Hematopoietic multipotent progenitor cell treated with erythropoietin and hydrocortisone succinate and interleukin-3 and kit ligand, for 8 days (in vitro differentiated cells): ENCODE measurements around the gene RAD51B.

ENCODE experiments used
- DNase-seq: peaks from one replicate; pipeline ENCODE4 v3.0.0-alpha.2; 2015

The RAD51B gene

GRCh38 chr14:67837011-67837624 is 17.5 kb downstream of the RAD51B start:
- DNase-seq: peak; percentile 77

DNA sequence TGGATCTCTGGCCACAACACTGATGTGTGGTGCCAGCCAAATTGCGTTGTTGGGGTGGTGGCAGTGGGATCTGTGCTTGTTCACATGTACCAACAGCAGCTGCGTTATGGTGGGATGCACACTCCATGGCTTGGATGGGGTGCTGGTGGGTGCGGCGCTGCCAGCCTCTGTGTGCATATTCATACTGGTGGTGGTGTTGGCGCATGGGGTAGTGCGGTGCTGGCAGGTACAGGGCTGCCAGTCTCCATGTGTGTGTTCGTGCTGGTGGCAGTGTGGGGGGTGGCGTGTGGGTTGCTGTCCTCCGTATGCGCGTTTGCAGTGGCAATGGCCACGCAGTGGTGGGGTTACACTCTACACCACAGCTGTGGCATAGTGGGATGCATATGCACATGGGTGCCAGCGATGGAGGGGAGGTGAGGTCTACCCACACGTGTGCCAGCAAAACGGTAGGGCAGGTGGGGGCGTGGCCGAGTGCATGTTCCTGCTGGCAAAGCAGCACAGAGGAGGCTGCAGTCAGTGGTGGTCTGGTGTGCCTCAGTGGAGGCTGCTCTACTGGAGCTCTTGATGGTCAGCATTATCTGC is 26.5 kb downstream of the RAD51B start:
- DNase-seq: no peak

DNA sequence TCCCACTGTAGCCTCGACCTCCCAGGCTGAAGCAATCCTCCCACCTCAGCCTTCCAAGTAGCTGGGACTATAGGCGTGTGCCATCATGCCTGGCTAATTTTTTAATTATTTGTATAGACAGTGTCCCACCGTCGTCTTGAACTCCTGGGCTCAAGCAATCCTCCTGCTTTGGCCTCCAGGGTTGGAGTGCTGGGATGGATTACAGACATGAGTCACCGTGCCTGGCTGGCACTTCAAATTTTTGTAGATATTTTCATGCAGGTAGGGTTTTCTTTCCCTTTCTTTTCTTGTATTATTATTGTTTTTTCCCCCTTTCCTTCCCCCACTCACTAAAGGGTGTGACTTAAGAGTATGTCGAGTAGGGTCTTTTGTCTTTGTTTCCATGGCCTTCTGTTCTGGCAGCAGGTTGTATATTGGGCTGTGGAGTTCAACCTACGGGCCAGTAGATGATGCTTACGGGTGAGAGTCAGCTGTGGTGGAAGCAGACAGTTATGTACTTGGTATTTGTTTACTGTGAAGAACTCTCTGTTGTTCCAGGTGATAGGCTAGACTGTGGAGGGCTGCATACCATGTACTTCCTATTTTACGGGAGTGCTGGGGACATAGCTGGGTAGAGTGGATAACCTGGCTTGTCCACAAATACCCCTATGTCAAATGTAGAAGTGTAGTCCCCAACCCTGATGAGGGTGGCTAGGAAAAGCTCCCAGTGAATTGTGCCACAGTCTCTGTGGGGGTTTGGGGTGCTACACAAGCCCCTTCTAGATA is 30.7 kb downstream of the RAD51B start:
- DNase-seq: no peak

GRCh38 chr14:67851785-67852410 is 32.3 kb downstream of the RAD51B start:
- DNase-seq: no peak

- no peak for DNase-seq
Measured at GRCh38 chr14:67852926-67853604, 33.5 kb downstream of the RAD51B start.

DNA sequence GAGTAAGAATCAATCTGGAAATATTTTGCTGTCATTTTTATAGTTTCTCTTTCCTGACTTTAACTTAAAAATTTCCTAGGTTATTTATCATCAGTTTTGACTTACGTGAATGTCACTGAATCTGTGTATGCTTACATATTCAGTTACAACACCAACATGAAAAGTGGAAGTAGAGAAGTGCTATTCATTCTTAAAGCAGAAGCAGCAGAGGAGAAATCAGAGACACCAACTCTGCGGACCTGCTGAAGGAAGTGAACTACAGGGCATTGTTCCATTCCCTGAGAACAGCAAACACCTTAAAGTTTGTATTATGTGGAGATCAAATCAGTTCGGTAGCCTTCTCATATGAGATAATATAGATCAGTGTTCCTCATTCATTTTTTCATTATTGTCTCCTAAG is 34.1 kb downstream of the RAD51B start:
- no peak for DNase-seq

GRCh38 chr14:67856827-67857226 is 37.2 kb downstream of the RAD51B start:
- DNase-seq: no peak

DNA sequence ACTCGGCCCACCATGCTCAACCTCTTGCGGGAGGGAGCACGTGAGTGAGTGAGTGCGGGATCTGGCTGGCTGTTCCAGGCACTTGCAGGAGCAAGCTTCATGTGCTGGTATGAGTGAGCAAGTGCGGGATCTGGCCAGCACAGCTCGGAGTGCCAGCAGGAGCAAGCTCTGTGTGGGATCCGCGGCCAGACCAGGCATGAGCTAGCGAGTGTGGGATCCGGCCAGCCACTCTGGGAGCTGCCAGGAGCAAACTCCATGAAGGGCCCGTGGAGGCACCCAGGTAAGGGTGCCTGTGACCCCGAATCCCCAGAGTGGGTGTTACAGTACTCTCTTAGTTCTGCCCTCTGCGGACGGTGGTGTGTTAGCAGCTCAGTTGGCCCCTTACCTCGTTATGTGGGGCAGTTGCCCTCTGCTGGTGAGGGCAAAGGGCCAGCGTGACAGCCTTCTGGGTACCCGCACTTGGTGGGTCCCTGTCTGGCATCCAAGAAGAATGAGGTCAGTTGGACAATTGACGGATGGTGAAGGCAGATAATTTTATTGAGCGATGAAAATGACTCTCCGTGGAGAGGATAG is 38.3 kb downstream of the RAD51B start:
- DNase-seq: no peak

DNA sequence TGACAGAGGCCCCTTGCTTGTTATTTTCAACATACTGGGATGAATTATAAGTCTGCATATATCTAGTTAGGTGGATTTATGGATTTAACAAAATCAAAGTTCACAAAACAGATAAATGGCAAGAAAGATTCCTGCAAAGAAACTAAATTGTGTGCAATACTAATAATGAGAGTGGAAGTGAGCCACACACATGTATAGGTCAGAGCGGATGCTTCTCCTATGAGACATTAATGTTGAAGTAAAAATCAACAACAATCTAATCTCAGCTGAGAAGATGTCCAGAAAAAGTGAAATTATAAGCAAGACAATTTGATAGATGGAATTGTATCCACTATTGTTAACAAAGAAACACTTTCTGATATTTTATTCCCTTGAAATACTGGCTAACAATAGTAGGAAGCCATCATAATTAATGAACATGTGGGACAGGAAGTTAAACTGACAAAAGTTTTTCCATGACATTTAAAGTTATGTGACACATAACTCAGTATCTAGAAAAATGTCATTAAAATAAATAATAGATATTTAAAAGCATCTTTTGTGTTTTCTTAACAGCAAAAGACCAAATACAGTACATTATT is 39.7 kb downstream of the RAD51B start:
- DNase-seq: no peak

DNA sequence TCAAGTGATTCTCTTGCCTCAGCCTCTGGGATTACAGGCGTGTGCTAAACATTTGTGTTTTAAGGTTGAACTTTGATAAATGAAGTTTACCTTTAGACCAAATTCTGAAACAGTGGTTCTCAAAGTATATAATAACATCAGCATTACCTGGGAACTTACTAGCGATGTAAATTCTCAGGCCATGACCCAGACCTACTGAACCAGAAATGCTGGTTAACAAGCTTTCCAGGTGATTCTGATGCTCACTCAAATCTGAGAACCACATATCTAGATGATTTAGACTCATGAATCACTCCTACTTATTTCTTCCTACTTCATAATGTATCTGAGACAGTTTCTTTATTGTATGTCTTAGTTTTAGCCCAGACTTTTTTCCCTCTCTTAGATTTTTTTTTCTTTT is 43.6 kb downstream of the RAD51B start:
- no peak for DNase-seq

DNA sequence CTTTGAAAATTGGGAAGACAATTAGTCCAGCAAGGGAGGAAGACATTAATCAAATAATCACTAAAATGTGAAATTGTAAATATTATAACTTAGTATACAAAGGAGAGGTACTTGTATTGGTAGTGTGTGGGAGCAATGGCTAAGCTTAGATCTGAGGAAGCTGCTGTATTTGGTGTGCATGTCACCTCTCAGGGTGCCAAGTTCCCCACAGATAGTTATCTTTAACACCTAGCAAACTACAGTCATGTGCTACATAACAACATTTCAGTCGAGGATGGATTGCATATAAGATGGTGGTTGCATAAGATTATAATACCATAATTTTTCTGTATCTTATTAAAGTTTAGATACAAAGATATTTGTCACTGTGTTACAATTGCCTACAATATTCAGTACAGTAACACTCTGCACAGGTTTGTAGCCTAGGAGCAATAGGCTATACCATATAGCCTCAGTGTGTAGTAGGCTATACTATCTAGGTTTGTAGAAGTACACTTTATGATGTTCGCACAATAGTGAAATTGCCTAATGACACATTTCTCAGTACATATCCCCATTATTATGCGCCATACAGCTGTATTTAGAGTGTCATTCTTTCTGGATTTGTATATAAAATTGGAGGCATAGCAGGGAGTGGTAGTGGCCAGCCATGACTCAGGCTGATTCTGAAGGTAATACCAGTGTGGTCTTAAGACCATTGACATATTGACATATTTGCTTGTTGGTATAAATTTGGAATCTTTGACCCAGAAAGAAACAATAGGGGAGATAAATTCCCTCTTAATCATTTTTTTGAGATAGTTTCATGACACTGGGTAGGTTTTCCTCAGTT is 55.8 kb downstream of the RAD51B start:
- DNase-seq: no peak

- DNase-seq: no peak
Measured at GRCh38 chr14:67879026-67879425, 59.4 kb downstream of the RAD51B start.

GRCh38 chr14:67881225-67881624 is 61.6 kb downstream of the RAD51B start:
- DNase-seq: no peak

DNA sequence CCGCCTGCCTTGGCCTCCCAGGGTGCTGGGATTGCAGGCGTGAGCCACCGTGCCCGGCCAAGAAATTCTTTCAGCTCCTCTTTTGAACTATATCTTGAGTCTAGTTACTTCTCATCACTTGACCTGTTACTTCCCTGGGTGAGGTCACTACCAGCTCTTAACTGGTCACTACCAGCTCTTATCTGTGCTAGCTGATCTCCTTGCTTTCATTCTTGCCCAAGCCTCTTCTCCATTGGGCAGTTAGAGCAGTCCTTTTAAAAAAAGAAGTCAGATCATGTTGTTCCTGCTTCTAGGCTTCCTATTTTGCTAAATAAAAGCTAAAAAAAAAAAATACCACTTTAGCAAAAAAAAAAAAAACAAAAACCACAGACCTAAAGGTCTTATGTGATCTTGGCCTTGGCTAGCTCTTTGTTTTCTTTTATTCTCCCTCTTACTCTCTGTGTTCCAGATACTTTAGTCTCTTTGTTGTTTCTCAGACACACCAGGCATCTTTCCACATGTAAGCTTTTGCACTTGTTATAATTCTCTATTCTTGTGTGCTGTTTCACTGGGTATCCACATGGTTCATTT is 63.5 kb downstream of the RAD51B start:
- DNase-seq: peak; percentile 9

DNA sequence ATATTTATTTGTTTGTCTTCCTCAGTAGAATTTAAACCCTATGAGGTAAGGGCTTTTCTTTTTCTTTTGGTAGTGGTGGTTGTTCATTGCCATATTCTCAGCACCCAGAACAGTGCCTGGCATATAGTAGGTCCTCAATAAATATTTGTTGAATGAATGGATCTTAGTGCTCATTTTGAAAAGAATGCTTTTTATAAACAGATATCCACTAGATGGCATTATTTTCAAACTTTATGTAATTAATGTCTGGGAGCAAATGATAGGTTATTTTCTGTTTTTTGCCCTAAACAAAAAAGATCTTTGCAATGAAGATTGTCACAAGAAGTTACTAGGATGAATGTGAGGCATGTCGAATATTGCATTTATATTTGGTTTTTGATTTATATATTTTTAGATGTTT is 64.1 kb downstream of the RAD51B start:
- DNase-seq: peak; percentile 51

DNA sequence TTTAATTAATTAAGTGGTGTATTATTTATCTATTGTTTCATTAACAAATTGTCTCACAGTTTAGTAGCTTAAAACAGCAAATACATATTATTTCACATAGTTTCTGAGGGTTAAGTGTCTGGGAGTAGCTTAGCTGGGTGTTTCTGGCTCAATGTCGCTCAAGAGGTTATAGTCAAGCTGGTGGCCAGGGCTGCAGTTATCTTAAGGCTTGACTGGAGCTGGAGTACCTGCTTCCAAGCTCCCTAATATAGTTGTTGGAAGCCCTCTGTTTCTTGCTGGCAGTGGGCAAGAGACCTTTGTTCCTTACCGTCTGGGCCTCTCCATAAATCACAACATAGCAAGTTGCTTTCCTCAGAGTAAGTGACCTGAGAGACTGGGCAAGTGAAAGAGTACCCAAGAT is 66.6 kb downstream of the RAD51B start:
- no peak for DNase-seq

GRCh38 chr14:67887478-67887877 is 67.9 kb downstream of the RAD51B start:
- DNase-seq: no peak

DNA sequence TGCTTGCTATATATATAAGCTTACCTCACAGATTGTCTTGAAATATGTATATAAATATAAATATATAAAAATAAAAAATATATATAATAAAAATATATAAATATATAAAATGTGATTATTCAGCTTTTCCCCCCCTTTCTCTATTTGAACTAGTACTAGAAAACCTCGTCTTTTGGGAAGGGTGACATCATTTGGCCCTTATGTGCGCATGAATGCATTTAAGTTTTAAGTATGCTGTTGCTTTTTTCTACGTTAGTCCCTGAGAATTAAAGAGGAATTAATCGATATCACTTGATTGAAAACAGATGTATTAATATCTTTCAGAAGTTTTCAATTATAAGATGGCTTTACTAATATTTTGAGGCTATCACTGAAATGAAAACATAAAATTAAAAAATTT is 69.9 kb downstream of the RAD51B start:
- DNase-seq: no peak

GRCh38 chr14:67892466-67893100 is 73.0 kb downstream of the RAD51B start:
- no peak for DNase-seq

DNA sequence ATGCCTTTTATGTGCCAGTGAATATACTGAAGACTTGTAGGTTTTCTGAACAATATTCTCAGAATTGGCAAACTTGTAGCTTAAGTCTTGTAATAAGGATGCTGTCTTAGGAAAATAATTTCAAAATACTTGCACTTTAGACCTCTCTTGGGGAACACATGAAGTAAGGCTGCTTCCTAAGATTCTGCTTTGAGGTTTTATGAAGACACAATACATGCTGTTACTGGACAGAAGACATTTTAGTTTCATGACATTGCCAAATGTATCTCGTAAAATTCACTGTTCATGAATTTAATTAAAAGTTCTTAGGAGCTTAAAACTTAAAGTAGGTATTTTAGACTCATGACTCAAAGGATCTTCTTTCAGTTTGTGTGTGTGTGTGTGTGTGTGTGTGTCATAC is 80.7 kb downstream of the RAD51B start:
- no peak for DNase-seq
